GM10266 (cell line): ENCODE measurements around the gene PGAM5.

Source experiments
- DNase-seq: peaks from one replicate; pipeline ENCODE4 v3.0.0; 2012; ENCODE audit errors: extremely low spot score
- TF ChIP-seq, protein P1 (sequence below): IDR thresholded peaks from 2 replicates; pipeline ENCODE4 v1.5.1; 2012; ENCODE audit warnings: mild to moderate bottlenecking, low read depth; ENCODE audit not compliant: control insufficient read depth, insufficient read depth; ENCODE audit errors: missing control alignments

Gene PGAM5

DNA sequence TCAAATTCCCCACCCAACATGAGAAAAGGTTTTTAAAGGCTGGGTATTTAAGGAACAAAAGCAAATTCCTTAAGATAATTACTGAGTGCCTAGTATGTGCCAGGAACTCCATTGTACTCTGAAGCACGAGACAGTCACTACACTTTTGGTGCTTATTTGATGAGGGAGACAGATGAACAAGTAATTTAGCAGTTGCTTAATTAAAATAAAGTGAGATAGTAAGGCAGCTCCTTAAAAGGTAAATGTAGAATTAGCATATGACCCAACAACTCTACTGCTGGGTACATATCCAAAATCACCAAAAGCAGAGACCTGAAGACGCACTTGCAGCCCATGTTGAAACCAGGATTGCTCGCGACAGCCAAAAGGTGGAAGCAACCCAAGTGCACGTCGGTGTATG is 44.8 kb upstream of the PGAM5 start:
- DNase-seq, result no peak
- TF ChIP-seq, protein P1, sequence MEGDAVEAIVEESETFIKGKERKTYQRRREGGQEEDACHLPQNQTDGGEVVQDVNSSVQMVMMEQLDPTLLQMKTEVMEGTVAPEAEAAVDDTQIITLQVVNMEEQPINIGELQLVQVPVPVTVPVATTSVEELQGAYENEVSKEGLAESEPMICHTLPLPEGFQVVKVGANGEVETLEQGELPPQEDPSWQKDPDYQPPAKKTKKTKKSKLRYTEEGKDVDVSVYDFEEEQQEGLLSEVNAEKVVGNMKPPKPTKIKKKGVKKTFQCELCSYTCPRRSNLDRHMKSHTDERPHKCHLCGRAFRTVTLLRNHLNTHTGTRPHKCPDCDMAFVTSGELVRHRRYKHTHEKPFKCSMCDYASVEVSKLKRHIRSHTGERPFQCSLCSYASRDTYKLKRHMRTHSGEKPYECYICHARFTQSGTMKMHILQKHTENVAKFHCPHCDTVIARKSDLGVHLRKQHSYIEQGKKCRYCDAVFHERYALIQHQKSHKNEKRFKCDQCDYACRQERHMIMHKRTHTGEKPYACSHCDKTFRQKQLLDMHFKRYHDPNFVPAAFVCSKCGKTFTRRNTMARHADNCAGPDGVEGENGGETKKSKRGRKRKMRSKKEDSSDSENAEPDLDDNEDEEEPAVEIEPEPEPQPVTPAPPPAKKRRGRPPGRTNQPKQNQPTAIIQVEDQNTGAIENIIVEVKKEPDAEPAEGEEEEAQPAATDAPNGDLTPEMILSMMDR, result no peak

DNA sequence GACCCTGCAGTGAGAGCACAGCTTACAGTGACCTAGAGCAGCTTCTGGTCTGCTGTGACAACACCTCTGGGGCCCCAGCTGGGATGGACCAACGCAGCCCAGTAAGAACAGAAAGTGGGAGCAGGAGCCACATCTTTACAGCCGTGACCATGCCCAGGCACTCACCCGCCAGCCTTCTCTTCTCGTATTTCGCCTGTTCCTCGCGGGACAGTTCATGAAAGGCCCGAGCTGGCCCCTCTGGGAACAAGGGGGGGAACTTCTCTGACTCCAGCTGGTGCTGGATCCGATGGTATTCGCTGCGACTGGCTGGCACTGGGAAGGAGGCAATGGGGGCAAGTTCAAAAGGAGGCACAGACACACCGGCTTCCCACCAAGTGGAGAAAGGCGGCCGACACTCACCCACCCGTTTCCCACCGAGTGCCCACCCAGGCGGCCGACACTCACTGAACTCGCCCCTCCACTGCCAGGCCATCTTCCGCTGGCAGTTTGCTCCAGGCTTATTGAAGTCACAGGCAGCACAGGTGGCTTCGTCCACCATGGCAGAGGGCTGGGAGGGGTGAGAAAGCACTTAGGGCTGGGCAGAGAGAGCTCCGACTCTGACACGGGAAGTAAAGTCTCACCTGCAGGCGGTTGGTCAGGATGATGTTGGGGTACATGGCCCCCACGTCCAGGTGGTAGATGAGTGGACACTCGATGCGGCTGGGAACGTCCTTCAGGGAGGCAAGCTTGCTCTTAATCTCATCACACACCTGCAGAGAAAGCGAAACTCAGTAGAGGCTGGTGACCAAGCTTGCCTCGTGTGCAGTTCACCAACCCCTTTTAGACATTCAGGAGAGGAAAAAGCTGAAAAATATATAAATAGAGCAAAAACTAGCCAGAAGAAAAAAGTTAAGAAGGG is 42.2 kb upstream of the PGAM5 start:
- TF ChIP-seq, protein P1, result no peak
- no peak for DNase-seq

DNA sequence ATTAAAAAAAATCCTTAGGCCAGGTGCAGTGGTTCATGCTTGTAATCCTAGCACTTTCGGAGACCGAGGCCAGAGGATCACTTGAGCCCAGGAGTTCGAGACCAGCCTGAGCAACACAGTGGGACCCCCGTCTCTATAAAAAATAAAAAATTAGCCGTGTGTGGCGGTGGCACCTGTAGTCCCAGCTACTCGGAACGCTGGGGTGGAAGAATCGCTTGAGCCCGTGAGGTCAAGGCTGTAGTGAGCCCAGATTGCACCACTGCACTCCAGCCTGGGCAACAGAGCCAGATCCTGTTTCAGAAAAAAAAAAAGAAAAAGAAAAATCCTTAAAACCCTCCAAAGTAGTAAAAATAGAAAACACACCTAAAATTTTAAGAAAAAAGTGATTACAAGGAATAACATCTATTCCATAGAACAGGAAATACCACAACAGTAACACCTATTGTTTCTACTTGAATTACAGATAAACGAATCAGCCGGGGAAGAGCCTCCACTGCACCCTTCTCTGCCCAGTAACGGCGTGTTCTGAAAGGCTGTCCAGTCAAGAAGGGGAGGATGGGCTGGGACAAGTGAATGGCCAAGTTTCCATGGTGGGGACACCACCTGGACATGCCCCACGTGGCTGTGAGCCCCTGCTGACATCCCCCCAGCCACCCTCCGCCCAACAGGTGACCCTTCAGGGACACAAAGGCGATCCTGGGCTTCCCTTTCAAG is 41.3 kb upstream of the PGAM5 start:
- no peak for DNase-seq
- TF ChIP-seq, protein P1, result no peak

DNA sequence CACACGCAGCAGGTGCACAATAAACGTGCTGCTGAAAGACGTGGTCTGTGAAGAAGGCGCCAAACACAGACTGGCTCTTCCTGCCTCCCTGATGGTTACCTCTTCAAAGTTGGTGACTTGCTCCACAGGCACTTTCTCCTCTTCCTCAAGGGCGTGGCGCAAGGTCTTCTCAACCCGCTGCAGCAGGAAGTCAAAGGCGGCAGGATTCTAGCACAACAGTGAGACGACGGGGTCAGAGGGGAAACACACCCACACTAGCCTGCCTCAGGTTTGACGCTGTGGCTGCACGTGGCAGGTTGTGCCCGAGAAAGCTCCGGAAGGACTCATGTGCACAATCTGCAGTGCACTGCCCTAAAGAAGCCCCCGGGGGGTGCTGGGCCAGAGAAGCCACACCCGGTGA is 38.5 kb upstream of the PGAM5 start:
- TF ChIP-seq, protein P1, result no peak
- DNase-seq, result no peak

DNA sequence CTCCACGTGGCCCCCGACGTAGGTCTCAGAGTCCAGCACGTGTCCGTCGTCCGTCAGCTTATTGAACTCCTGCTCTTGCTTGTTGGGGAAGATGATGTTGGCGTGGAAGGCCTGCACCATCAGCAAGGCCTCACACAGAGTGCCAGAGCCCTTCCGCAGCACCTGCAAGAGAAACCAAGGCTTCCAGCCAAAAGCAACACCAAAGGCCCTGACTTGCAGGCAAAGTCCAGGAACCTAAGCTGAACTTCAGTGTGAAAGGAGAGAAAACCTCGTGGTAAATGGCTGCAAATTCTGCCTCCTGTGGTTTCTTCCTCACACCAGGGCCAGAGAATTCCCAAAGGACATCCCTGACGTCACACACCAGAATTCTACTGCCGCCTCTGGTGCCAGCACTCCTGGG is 38.0 kb upstream of the PGAM5 start:
- DNase-seq, result no peak
- TF ChIP-seq, protein P1, result no peak

DNA sequence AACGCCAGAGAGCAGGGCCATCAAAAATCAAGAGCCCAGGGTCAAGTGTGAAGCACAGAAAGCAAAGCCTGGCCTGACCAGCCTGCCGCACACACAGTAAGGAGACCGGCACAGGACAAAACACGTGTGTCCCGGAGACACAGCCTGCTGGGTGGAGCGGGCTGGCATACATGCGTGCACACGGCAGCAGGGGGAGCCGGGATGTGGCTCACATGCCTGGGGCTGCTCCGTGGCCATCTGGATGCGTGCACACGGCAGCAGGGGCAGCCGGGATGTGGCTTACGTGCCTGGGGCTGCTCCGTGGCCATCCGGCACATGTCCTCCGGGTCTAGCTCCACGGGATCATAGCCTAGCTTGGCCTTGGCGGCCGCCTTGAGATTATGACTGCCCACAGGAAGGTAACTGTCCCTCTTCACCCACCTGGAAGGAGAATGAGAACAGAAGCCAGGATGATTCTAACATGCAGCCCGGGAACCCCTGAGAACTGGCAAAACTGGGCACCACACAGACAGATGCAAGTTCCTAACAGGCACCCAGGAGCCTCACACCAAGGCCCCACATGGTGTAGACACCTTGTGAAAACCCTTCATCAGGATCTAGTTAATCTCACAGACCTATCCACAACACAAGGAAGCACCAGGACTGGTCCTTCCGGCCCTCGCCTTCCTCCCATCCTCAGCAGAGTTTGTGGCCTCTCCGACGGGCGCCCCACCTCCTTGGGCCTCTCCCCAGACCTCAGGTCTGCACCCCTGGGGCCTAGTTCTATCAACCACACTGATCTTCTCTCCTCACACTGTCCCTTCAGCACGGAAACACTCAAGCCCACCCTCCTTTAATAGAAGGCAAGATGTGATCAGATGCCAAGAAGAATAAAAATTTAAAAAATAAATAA is 37.1 kb upstream of the PGAM5 start:
- no peak for DNase-seq
- TF ChIP-seq, protein P1, result no peak
